Cerebellar cortex (tissue), 1 donor: Measurements from ENCODE around the gene SSBP1.
A peak's percentile ranks its signal among the peaks of the same experiment; 100 is the strongest.
"Not testable (repeated sequence)": the region's sequence is repeated elsewhere in the genome, so short reads cannot be mapped to it uniquely, and the experiment has no call there.

ENCODE experiments used
- DNase-seq: peaks from one replicate; pipeline ENCODE4 v3.0.0-alpha.2; 2015; ENCODE audit warnings: low spot score

Gene SSBP1

GRCh38 chr7:141709318-141709717, 28.8 kb upstream of the SSBP1 start:
- DNase-seq = no peak

GRCh38 chr7:141709749-141710148, 28.4 kb upstream of the SSBP1 start:
- DNase-seq = no peak

- no peak for DNase-seq
Observed at GRCh38 chr7:141710301-141710700, 27.9 kb upstream of the SSBP1 start.

GRCh38 chr7:141712603-141713255, 25.4 kb upstream of the SSBP1 start:
- no peak for DNase-seq

- DNase-seq = no peak
Observed at GRCh38 chr7:141713890-141714289, 24.3 kb upstream of the SSBP1 start.

- DNase-seq = no peak
Observed at GRCh38 chr7:141714571-141714970, 23.6 kb upstream of the SSBP1 start.

GRCh38 chr7:141715018-141715417, 23.1 kb upstream of the SSBP1 start:
- no peak for DNase-seq

GRCh38 chr7:141715794-141716689, 22.1 kb upstream of the SSBP1 start:
- DNase-seq = no peak

GRCh38 chr7:141717450-141717849, 20.7 kb upstream of the SSBP1 start:
- no peak for DNase-seq

- DNase-seq = no peak
Observed at GRCh38 chr7:141722529-141722928, 15.6 kb upstream of the SSBP1 start.

GRCh38 chr7:141729020-141729419, 9.1 kb upstream of the SSBP1 start:
- DNase-seq = no peak

- DNase-seq = peak; percentile 70
Observed at GRCh38 chr7:141731476-141732149, 6.5 kb upstream of the SSBP1 start.

- DNase-seq = peak; percentile 9
Observed at GRCh38 chr7:141737118-141737835, 881 bp upstream of the SSBP1 start.

GRCh38 chr7:141738592-141739013, 445 bp downstream of the SSBP1 start:
- DNase-seq = no peak

GRCh38 chr7:141739250-141739649, 1.1 kb downstream of the SSBP1 start:
- no peak for DNase-seq

- DNase-seq = no peak
Observed at GRCh38 chr7:141742229-141742628, 4.1 kb downstream of the SSBP1 start.

- no peak for DNase-seq
Observed at GRCh38 chr7:141744131-141744530, 6.0 kb downstream of the SSBP1 start.

- DNase-seq = no peak
Observed at GRCh38 chr7:141748396-141748795, 10.2 kb downstream of the SSBP1 start.

GRCh38 chr7:141751904-141752303, 13.7 kb downstream of the SSBP1 start:
- not testable (repeated sequence) for DNase-seq

- DNase-seq = no peak
Observed at GRCh38 chr7:141752634-141753033, 14.5 kb downstream of the SSBP1 start.

- DNase-seq = peak; percentile 15
Observed at GRCh38 chr7:141754939-141755338, 16.8 kb downstream of the SSBP1 start.

GRCh38 chr7:141763797-141764196, 25.6 kb downstream of the SSBP1 start, which contains the start of gene TAS2R3:
Gene TAS2R3, plus strand, starts transcription at chr7:141764097. Its CDS starts 62 bp downstream, at chr7:141764159.
- DNase-seq = no peak
